GM18498 (cell line): Measurements from ENCODE around the gene ATP6V0C.

Source experiments
- ATAC-seq: cut with Tn5 transposase; IDR thresholded peaks from one replicate; pipeline ENCODE4 v1.9.1; 2021; ENCODE audit warnings: mild to moderate bottlenecking, moderate library complexity; ENCODE audit not compliant: unreplicated experiment

Gene ATP6V0C

DNA sequence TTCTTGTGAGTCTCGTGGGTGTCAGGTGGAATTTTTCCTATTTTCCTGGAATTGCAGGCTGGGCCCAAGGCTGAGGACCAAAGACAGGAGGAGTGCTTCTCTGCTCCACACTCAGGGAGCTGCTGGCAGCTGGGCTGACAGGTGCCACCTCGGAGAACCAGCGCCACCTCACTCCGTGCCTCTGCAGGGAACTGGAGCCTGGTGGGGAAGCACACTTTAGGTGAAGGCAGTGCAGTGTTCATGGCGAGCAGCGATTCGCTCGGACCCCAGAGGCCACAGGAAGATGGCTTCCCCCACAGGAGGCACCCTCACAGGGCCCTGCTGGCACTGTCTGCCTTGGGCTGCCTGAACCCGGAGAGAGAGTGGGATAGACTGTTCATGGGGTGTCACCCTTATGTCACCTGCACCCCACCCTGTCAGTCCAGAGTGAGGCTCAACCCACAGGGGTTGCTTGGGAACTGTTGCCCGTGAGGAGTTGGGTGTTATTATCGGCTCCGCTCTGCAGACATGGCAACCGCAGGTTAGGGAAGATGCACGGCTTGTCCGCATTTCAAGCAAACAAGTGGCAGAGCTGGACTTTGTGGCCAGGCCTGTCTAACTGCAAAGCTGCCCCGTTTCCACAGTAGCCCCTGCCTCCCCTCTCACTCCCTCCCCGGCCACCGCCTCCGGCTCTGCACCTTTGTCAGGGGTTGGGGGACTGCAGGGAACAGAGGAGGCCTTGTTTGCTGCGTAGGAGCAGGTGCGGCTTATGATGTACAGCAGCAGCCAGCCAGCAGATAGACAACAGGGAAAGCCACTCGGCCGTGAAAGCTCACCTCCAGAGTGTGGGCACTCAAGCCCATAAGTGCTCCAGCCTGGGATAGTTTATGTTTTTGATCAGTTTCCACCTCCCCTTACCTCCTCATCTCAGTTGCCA, 23.3 kb upstream of the ATP6V0C start:
- ATAC-seq: no peak

DNA sequence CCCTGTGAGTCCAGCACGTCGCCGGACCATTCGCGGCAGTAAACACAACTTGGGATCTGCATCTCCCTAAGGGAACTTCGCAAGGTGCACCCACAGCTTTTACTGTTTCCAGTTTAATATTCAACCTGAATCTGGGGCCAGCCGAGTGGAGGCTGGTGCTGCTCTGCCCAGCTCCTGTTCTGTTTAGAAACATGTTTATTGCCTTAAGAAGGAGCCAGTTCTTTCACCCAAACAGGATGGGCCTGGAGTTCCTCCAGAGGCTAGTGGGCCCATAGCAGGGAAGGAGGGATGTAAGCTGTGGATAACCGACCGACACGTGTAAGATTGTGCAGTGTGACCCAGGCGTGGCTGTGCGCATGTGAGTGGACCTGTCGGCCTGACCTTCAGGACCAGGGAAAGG, 21.5 kb upstream of the ATP6V0C start:
- ATAC-seq: no peak

DNA sequence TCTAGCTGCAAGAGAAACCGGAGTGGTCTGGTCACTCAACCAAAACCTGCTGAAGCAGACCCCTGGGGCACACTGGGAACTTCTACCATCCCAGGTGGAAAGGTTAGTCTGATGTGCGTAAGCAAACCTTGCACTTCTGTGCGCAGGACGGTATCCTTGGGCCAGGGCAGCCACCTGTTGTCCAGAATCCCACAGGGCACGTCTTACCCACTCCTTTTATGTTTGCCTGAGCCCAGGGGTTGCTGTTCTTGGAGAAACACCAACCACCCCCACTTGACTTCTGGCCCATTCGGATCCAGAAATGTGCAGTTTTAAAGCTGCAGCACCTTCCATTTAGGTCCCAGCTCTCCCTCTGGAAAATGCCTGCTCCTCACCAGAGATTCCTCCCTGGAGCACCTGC, 20.1 kb upstream of the ATP6V0C start:
- no peak for ATAC-seq

DNA sequence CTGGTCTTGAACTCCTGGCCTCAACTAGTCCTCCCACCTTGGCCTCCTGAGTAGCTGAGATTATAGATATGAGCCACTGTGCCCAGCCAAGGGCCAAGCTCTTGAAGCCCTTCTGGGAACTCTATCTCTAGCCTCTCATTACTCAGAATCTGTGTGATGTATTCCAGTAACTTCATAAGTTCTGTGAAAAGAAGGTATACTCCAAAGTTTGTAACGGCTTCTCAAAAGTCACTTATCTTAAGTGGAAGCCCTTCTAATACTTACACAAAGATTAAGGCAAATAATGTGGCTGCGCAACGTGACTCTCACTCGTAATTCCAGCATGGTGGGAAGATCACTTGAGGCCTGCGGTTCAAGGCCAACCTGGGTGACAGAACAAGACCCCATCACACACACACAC, 19.1 kb upstream of the ATP6V0C start:
- no peak for ATAC-seq

DNA sequence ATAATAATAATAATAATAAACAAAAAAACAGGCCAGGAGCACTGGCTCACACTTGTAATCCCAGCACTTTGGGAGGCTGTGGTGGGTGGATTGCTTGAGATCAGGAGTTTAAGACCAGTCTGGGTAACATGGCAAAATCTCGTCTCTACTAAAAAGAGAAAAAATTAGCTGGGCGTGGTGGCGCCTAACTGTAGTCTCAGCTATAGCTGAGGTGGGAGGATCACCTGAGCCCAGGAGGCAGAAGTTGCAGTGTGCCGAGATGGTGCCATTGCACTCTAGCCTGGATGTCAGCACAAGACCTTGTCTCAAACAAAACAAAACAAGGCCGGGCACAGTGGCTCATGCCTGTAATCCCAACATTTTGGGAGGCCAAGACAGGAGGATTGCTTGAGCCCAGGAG, 18.7 kb upstream of the ATP6V0C start:
- no peak for ATAC-seq

DNA sequence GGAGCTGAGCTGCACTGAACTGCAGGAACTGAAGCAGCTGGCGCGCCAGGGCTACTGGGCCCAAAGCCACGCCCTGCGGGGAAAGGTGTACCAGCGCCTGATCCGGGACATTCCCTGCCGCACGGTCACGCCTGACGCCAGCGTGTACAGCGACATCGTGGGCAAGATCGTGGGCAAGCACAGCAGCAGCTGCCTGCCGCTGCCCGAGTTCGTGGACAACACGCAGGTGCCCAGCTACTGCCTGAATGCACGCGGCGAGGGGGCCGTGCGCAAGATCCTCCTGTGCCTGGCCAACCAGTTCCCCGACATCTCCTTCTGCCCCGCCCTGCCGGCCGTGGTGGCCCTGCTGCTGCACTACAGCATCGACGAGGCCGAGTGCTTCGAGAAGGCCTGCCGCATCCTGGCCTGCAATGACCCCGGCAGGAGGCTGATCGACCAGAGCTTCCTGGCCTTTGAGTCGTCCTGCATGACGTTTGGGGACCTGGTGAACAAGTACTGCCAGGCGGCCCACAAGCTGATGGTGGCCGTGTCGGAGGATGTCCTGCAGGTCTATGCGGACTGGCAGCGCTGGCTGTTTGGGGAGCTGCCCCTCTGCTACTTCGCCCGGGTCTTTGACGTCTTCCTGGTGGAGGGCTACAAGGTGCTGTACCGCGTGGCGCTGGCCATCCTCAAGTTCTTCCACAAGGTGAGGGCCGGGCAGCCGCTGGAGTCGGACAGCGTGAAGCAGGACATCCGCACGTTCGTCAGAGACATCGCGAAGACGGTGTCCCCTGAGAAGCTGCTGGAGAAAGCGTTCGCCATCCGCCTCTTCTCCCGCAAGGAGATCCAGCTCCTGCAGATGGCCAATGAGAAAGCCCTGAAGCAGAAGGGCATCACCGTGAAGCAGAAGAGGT, 17.3 kb upstream of the ATP6V0C start:
- no peak for ATAC-seq

DNA sequence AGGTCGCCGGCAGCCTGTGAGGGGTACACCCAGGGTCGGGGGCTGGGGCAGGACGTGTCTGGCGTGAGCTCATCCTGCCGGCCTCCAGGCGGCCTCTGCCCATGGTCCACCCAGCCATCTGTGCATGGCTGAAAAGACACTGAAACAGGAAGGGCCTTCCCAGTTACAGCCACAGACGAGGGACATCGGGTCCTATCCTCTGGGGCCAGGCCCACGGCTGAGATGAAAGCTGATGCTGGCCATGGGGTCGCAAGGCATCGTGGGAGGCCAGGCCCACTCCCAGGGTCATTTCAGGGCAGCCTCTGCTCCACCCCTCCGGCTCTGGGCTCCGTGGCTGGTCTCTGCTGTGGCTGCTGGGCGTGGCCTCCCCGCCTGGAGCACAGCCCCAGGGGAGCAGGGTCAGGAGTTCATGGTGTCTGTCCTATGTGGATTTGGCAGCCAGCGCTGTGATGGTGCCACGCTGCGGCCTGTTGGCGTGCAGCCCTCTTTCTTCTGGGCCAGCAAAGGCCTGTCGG, 16.6 kb upstream of the ATP6V0C start:
- ATAC-seq: no peak

DNA sequence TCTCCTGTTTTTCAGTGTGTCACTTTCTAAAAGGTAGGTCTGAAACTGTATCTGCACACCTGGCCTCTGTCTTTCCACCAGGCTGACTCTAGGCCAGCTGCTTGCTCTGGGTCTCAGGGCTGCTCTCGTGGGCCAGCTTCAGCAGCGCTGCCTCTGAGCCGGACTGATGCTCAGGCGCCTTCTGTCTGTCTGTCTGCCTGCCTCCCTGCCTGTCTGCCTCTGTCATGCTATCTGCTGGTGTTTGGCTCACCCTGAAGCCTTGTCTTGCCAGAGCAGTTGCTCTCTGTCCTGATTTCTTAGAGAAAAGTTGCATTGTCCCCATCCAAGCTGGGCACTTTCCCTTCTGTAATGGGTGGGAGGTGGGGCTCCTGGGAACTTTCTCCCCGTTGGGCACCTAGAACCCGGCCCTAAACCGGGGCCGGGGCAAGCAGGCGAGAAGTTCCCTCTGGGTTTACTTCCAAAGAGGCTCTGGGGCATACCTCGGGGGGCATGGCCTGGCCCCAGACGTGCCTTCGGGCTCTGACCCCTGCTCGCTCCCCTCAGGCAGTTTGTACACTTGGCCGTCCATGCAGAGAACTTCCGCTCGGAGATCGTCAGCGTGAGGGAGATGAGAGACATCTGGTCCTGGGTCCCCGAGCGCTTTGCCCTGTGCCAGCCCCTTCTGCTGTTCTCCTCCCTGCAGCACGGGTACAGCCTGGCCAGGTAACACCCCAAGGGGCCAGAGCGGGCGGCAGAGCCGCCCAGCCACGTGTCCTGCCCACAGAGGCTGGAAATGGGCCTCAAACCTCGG, 15.9 kb upstream of the ATP6V0C start:
- ATAC-seq: no peak

DNA sequence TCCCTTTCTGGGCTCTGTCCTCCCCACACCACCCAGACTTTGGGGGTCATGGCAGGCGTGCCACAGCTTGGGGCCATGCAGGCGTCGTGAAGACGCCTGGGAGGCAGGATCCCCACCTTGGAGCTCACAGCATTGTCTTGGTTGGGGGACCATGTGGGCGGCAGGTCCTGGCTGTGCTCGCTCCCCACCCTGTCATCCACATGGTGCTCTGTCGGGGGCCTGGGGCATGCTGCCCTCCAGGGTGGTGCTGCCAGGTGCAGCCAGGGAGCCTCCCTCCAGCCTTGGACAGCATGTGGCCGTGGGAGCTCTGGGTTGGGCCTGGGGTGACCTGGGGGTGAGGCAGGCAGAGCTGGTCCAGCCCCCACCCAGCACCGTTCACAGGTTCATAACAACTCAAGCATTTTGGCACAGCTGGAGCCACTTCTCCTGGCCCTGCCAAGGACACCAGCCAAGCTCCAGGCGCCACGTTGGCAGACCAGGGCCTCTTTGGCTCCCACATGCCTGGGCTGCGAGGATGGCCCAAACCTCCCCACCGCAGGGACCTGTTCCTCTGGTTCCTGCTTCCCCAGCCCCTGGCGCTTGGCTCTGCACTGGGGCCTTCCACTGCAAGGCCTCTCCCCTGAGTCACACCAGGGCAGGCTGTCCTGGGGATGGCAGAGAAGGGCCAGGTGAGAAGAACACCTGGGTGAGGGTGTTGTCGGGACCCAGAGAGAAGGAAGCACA, 15.1 kb upstream of the ATP6V0C start:
- ATAC-seq: no peak

DNA sequence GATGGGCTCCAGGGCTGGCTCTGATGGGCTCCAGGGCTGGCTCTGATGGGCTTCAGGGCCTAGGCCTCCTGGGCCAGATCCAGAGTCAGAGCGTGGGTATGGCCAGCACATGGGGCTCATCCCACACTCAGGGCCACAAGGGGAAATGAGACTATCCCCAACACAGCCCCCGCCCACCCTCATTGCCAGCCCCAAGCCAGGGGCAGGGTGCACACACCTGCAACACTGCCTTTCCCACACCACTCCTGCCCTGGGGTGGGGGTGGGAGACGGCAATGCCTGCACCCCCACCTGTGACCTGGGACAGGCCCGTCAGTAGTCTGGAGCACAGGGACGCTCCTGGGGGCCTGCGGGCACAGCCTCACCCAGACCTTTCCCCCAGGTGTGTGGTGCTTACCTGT, 14.3 kb upstream of the ATP6V0C start:
- ATAC-seq: no peak

DNA sequence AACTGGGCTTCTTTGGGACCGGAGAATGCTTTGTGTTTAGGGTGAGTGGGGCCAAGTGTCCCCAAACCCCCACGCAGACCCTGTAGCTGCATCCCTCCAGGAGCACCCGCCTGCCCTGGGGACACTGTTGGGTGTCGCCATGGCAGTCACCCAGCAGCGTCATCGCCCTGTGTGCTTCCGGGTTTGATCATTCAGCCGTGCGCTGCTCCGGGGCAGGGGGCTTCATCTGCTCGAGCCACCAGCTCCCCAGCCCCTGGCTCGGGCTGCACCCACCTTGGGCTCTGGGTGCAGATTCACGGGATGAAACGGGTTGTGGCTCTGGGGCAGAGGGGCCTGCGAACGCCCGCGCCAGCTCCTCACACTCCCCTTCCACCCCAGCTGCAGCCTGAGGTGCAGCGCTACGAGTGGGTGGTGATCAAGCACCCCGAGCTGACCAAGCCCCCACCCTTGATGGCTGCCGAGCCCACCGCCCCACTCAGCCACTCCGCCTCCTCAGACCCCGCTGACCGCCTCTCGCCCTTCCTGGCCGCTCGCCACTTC, 13.8 kb upstream of the ATP6V0C start:
- ATAC-seq: no peak

DNA sequence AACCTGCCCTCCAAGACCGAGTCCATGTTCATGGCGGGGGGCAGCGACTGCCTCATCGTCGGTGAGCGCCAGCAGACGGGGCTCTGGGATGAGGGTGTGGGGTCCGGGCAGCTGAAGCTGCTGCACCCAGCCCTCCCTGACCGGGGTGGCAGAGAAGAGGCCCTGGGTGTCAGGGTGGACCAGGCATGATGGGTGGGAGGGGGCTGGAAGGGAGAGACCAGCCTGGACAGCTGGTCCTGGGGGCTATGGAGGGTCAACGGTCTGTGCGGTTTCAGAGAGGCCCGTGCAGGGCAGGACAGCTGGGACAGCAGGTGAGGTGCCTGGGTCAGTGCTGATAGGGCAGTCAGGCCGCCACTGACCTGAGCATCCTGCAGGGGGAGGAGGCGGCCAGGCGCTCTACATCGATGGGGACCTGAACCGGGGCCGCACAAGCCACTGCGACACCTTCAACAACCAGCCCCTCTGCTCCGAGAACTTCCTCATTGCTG, 13.3 kb upstream of the ATP6V0C start:
- ATAC-seq: no peak

DNA sequence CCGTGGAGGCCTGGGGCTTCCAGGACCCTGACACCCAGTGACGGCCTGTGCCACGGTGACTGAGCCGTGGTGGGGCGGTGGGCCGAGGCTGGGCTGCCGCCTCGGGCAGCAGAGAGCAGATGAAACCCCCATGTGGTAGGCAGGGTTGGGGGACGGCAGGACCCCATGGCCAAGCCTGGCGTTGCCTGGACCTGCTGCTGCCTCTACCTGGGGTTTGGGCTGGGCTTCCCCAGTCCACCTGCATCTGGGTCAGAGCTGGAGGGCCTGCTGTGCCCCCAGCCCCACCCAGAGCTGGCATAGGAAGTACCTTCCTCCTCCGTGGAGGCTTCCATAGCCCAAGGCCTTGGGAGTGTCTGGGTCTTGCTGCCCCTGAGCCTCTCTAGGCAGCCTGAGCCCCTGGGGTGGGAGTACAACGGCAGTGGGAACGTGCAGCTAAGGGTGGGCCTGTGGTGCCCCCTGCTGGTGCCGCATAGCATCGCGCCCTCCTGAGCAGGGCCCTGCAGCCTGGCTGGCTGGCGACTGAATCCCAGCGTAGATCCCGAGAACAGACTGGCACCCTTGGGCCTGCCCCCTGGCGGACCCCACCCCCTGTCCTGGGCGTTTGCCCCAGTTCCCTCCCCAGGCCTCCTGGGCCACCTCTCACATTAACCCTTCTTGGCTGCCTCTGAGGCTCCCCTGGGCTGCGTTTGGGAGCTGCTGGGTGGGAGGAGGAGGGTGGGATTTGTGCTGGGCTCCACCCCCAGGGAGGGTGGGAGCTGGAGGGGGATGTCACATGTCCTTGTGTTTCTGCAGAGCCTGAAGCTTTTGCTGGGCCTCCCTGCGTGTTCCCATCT, 12.6 kb upstream of the ATP6V0C start:
- ATAC-seq: peak; percentile 63

DNA sequence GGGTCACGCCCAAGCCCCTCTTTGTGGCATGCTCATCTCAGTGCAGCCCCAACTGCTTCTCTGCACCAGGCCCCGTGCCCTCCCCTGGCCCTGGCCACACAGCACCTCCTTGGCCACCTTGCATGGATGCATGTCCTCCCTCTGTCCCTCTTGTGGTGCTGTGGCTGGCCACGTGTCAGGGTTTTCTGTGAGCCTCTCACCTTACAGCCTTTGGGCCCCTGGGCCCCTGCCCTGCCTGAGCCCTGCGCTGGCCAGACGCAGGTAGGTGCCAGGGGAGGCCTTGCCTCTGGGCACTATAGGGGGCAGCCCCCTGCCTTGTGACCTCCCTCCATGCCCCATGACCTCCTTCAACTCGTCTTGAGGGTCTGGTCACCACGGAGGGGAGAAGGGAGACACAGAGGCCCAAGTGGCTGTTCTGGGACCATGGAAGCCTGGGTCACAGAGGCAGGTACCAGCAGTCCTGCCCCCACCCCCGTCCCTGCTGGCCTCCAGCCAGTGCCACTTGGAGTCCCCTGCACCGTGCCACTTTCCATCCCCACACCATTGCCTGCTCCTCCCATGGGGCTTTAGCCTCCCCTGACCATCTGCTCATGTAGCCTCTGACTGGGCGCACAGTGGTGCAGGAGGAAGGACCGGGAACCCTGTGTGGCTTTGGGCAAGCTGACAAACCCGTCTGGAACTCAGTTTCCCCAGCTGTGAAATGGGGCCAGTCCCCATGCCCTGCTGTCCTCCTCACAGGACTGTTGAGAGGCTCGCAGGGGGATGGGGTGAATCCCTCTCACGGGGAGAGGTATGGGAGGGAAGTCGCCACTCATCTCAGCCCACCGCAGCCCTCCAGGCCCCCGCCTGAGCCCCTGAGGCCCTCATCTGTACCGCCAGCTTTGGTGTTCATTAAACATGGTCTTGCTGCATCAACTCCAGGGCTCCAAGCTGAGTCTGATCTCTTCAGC, 11.5 kb upstream of the ATP6V0C start:
- no peak for ATAC-seq

DNA sequence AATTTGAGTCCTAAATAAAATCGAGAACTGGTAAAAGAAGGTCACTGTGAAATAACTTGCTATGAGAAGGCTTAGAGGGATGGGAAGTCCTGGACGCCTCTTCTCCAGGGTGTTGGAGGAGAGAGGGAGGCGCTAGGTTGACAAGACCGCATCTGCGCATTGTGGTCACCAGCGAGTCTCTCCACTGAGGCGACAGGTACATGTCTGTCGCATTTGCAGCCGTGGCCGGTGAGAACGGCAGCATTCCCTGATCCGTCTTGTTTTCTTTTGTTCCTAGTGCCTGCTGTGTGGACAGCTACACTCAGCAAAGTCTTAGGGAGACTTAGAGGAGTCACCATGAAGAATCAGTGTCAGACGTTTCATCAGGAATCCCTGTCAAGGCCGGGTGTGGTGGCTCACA, 8.1 kb upstream of the ATP6V0C start:
- ATAC-seq: no peak

DNA sequence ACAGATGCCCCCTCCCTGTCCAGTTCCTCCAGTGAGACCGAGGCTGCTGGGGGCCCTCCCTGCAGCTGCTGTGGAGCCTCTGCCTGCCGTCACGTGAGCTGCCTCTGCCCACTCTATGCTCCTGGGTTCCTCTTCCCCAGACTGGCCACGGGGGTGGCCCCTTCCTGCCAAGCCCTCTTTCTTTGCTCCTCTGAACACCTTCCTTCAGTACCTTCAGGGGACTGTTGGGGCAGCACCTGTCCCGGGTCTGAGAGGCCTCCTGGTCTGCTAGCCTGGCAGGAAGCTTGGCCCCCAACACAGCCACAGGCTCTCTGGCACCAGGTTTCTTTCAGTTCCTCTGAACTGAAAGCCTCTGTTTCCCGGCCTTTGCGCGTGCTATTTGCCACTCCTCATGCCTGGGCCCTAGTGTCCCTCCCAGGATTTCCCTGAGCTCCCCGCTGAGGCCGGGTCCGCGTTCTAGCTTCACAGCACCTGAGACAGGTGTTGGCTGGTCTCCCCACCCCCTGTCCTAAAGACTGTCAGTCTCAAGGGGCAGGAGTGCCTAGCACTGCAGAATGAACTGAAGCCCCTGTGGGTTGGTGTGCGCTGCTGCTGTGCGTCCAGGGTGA, 6.6 kb upstream of the ATP6V0C start:
- ATAC-seq: peak; percentile 65

DNA sequence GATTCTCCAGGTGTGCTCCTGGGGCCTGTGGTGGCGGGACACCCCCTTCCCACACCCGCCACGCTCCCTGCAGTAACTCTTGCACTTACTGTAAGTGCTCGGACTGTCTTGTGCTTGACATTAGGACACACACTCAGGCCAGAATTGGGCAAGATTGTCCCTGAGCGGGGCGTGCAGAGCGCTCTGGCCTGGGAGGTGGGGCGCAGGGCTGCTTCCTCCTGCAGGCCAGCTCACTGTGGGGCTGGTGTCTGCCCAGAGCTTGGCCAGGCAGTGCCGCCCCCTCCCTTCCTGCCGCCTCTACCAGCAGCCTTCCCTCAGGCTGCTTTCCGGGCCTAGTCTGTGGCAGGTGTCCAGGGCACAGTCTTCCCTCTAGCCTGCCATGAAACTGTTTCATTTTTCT, 6.1 kb upstream of the ATP6V0C start:
- ATAC-seq: peak; percentile 5
